GM18508 (cell line): ENCODE data around the gene MAP4K3.
"Not testable (repeated sequence)": the region's sequence is repeated elsewhere in the genome, so short reads cannot be mapped to it uniquely, and the experiment has no call there.

ENCODE experiments used
- ATAC-seq: cut with Tn5 transposase; IDR thresholded peaks from one replicate; pipeline ENCODE4 v1.9.1; 2021; ENCODE audit warnings: moderate number of reproducible peaks; ENCODE audit not compliant: insufficient read depth, unreplicated experiment

The MAP4K3 gene

GRCh38 chr2:39379643-39380524 is 57.2 kb downstream of the MAP4K3 start:
- ATAC-seq, result peak; percentile 69

- ATAC-seq, result no peak
Observed at GRCh38 chr2:39378968-39379367, 58.1 kb downstream of the MAP4K3 start.

DNA sequence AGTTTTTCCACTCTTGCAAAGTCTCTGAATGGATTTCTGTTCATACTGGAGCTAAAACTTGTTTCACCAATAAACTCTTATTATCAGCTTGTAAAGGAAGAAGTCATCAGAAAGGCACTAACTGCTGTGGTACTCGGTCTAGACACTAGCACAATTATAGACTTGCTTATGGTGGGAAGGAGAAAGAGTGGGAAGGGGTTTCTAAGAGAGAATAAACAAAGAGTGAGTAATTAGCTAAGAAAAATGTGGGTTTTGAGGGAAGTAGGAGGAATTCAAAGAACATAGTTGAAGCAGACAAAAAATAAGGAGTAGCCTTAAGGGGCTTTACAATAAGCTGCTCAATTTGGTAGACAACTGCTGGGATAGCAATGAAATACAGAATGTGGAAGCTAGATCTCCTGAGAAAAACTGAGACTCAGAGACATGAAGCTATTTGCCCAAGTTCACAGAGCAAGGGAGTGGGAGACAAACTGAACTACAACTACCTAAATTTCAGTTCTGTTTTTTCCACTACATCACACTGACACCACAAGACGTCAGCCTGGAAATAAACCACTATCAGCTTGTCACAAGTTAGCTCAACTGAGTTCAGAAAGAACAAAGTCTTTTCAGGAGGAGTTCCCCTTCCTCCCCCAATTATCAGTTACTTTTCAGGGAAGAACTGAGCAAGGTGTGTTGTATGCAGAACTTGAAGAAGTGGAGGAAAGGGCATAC is 59.7 kb downstream of the MAP4K3 start:
- peak; percentile 79 for ATAC-seq

DNA sequence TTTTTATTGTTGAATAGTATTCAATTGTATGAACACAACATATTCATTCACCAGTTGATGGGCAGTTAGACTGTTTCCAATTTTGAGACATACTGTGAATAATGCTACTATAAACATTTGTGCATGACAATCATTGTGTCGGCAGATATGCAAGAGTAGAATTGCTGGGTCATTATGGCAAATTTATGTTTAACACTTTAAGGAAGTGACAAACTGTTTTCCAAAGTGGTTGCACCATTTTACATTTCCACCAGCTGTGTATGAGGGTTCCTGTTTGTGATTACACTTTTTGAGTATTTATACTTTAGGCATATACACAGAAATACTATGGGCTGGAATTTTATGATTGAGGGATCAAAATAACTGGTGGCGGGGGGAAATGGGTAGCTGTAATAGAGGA is 61.2 kb downstream of the MAP4K3 start:
- ATAC-seq, result no peak

DNA sequence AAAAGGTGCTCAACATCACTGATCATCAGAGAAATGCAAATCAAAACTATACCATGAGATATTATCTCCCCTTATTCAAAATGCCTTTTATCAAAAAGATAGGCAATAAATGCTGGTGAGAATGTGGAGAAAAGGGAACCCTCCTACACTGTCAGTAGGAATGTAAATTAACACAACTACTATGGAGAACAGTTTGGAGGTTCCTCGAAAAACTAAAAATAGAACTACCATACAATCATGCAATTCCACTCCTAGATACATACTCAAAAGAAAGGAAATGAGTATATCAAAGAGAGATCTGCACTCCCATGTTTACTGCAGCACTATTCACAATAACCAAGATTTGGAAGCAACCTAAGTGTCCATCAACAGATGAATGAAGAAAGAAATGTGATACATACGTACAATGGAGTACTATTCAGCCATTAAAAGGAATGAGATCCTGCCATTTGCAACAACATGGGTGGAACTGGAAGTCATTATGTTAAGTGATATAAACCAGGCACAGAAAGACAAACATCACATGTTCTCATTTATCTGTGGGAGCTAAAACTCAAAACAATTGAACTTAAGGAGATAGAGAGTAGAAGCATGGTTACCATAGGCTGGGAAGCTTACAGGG is 63.8 kb downstream of the MAP4K3 start:
- ATAC-seq, result no peak

GRCh38 chr2:39370101-39370500 is 67.0 kb downstream of the MAP4K3 start:
- ATAC-seq, result no peak

- ATAC-seq, result no peak
Observed at GRCh38 chr2:39368846-39369245, 68.2 kb downstream of the MAP4K3 start.

DNA sequence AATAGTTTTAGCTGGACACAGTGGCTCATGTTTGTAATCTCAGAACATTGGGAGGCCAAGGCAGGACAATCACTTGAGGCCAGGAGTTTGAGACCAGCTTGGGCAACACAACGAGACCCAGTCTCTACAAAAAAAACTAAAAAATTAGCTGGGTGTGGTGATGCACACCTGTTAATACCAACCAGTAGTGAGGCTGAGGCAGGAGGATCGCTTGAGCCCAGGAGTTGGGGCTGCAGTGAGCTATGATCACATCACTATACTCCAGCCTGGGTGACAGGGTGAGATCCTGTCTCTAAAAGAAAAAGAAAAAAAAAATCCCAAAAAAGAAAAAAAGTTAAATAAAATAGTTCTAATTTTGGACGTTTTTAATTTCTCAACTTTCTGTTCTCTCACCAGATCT is 68.7 kb downstream of the MAP4K3 start:
- no peak for ATAC-seq

- ATAC-seq, result no peak
Observed at GRCh38 chr2:39362595-39362994, 74.5 kb downstream of the MAP4K3 start.

DNA sequence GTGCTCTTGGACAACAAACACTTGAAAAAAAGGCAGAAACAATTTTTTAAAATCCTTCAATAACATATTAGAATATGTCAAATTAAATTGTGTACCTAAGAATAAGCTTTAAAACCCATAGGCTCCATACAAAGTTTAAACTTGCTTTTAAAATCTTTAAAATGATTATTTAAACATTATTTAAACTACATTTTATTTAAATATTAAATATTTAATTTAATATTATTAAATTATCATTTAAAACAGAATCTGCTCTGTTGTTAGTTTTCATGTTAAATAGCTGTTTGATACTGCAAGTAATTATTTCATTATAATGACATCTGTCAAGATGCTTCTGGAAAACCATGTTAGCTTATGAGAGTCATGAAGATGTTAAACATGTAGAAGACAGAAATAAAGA is 75.6 kb downstream of the MAP4K3 start:
- ATAC-seq, result no peak

- not testable (repeated sequence) for ATAC-seq
Observed at GRCh38 chr2:39360342-39360741, 76.7 kb downstream of the MAP4K3 start.

- no peak for ATAC-seq
Observed at GRCh38 chr2:39359453-39360038, 77.5 kb downstream of the MAP4K3 start.

DNA sequence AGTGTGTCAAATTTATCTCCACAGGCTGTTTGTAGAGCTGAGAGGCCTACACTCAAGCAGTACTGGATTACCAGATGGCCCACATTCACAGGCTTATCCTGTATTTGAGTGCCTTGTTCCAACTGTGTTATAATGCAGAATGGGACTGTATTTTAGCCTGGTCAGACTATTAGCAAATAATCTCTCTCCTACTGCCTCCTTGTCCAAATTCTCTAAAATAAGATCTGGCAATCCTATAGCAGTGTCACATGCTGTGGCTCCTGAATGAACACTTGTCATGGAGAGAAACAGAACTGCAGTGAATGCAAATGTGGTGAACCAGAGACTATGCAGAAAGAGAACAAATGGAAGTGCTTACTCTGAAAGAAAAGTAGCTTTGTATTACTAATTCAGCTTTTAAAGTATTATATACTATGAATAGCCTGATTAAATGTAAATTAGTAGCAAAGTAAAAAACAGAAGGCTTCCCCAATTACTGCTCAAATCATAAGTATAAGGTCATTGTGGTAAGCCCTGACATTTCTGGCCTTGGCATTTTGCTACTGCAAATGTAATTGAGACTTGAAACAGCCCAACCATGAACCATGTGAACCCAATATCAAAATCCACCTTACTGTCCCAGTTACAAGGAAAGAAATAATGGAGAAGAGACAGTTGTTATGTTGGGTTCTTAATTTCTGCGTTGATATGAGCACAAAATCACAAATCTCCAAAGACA is 80.0 kb downstream of the MAP4K3 start:
- ATAC-seq, result no peak

- no peak for ATAC-seq
Observed at GRCh38 chr2:39350658-39351057, 86.4 kb downstream of the MAP4K3 start.

GRCh38 chr2:39338502-39338901 is 98.6 kb downstream of the MAP4K3 start:
- ATAC-seq, result no peak

GRCh38 chr2:39335930-39336329 is 101.2 kb downstream of the MAP4K3 start:
- no peak for ATAC-seq

DNA sequence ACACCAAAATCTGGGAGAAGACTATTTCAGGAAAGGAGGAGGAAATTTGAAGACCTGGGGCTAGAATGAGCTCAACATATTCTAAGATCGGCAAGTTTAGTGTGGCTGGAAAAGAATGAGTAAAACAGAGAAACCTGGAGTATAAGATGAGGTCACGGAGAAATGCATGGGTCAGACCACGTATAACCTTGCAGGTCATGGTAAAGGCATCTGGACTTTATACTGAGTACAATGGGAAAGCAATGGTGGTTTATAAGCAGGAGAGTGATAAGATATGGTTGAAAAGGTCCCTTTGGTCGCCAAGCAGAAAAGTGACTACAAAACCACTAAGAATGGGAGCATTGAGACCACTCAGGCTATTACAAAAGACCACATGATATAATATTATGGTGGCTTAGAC is 102.1 kb downstream of the MAP4K3 start:
- no peak for ATAC-seq

DNA sequence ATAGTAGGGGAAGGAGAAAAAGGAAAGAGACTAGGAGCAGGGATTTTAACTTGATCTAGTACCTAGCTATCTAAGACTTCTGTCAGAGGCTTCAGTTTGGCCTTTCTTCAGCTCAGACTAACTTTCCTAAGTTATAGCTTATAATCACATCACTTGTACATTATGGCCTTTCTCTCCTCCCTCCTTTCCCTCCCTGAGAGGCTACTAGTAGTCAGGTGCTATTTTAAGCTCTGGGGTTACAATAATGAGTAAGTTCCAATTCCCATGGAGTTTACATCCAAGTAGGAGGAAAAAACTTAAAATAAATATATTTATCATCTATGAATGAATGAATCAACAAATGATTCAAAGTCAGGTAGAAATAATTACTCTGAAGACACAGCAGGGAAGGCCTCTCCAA is 102.6 kb downstream of the MAP4K3 start:
- no peak for ATAC-seq

DNA sequence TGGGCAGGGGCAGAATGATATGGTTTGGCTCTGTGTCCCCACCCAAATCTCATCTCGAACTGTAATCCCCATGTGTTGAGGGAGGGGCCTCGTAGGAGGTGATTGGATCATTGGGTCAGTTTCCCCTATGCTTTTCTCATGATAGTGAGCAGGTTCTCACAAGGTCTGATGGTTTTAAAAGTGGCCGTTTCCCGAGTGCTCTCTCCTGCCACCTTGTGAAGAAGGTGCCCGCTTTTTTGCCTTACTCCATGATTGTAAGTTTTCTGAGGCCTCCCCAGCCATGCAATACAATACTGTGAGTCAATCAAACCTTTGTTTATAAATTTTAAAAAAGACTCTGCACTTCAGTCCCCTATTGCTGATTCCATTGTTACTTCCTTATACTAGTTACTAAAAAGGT is 110.4 kb downstream of the MAP4K3 start:
- no peak for ATAC-seq

DNA sequence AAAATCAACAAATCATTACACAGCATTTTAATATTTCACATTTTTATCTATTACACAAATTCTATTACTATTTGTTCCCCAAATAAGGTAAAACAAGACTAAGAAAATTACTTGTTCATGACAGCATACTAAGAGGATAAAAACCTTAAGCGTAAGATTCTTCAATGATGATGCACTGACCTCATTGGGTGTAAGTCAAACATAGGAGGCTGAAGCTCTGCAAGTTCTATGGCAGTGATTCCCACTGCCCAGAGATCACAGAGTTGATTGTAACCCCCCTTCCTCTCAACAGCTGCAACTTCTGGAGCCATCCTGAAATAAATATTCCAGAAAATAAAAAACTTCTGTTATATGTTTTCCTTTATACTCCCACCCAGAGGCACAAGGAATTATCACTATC is 111.1 kb downstream of the MAP4K3 start:
- no peak for ATAC-seq
